Stimulated activated CD4-positive, alpha-beta T cell treated with anti-CD3 and anti-CD28 coated beads, Interleukin-4, amount 100 ng/mL, for 1 hour (primary cell): ENCODE data around the gene BCKDK.
A peak's percentile ranks its signal among the peaks of the same experiment; 100 is the strongest.
"Not testable (repeated sequence)": the region's sequence is repeated elsewhere in the genome, so short reads cannot be mapped to it uniquely, and the experiment has no call there.

Experiments used
- DNase-seq: peaks from one replicate; pipeline ENCODE4 v3.0.0-alpha.2; 2020

The BCKDK gene

DNA sequence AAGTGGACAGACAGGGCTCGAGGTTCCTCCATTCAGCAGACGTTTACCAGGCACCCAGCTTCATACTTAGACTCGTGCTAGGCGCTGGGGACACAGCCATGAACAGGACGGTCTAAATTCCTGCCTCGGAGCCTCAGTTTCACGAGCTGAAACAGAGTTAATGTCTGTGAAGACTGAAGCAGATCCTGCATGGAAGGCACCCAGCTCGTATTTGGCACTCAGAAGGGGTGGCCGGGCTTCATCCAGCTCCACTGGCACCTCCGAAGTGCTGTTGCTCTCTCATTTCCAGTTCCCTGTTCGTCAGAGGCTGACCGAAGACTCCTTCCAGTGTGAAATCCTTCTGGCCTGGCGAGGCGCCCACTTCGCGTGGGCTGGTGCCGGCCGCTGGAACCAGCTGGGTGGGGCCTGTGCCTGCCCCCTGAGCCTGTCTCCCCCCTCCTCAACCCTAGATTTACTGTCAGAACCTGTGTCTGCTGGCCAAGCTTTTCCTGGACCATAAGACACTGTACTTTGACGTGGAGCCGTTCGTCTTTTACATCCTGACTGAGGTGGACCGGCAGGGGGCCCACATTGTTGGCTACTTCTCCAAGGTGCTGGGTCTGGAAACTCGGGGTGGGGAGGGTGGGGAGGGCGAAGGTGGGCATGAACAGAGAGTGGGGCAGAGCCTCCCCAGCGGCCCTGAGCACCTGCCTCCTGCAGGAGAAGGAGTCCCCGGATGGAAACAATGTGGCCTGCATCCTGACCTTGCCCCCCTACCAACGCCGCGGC is 21.6 kb downstream of the BCKDK start:
- no peak for DNase-seq

DNA sequence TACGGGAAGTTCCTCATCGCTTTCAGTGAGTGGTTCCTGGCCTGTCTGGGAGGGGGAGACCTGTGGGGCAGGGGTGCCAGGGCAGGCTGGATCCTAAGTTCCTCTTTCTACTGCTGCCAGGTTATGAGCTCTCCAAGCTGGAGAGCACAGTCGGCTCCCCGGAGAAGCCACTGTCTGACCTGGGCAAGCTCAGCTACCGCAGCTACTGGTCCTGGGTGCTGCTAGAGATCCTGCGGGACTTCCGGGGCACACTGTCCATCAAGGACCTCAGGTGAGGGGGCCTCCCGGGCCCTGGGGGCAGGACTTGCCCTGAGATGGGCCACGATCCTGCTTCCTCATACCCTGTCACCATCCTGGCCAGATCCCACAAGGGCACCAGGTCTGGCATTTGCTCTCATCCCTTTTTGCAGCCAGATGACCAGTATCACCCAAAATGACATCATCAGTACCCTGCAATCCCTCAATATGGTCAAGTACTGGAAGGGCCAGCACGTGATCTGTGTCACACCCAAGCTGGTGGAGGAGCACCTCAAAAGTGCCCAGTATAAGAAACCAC is 22.2 kb downstream of the BCKDK start:
- DNase-seq = no peak

DNA sequence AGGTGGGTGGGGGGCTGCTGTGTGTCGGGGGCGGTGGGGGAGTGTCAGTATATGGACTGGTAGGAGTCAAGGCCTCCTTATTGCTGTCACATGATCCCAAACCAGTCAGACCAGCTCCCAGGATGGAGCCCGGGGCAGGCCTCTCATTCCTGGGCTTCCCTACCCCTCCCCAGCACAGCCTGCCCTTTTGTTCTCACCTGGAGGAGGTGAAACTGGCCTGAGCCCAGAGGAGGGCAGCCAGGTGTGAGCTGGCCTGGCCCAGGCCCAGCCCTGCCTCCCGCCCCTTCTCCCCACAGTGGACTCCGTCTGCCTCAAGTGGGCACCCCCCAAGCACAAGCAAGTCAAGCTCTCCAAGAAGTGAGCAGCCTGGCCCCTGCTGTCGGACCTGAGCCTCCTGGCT is 22.7 kb downstream of the BCKDK start:
- DNase-seq = no peak

DNA sequence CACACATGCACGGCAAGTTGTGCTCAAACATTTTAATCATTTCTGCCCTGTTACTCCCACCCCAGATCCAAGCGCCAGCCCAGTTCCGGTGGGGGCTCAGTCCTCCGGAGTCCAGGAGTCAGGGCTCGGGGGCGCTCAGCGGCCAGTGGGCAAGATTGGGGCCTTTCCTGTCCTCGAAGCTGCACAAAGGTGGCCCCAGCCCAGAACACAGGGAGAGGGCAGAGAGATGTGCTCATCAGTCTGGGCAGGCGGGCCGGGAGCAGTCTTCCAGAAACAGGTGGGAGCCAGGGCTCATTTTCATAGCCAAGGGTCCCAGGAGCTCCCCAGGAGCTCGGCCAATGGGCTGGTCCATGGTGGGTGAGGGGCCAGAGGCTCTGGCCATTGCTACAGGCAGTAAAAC is 23.2 kb downstream of the BCKDK start:
- DNase-seq = no peak

DNA sequence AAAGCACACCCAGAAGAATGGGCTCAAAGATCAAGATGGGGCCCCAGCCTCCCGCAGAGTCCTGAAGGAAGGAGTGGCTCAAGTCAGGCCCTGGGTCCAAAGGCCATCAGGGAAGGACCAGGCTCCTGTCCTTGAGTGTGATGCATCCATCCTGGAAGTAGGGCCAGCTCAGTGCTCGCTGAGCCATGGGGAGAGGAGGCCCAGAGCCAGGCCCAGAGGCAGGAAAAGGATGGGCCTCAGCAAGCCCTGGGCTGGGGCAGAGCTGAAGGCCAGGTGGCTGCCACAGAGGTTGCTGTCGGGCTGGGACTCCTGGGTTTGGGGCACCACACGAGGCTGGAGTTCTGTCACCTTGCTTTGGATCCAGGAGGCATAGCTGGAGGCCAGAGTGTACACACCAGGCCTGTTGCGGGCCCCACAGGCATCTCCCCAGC is 23.7 kb downstream of the BCKDK start:
- DNase-seq = no peak

DNA sequence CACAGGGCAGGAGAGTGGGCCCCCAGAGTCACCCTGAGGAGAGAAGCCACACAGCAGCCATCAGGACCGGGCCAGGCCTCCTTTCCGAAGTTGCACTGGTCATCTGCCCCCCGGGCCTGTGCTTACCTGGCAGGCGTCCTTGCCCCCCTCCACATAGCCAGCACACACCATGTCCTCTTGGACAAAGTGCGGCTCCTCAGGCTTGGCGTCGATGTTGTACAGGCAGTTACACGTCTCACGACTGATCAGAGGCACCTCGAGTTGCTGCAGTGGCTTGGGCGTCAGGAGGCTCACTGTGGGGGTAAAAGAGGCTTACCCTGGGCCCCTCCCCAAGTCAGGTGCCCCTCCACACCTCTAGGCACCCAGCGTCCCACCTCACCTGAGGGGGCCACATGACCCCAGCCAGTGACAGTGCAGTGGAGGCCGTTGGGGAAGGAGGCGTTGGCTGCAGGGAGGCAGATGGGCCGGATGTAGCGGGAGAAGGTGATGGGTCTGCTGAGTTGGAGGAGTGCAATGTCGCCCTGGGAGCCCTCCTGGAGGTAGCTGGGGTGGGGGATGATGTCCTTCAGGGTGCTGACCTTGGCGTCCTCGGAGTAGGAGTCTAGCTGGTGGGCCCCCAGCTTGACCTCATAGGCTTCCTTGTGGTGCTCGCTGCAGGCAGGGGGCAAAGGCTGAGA is 24.3 kb downstream of the BCKDK start:
- no peak for DNase-seq

DNA sequence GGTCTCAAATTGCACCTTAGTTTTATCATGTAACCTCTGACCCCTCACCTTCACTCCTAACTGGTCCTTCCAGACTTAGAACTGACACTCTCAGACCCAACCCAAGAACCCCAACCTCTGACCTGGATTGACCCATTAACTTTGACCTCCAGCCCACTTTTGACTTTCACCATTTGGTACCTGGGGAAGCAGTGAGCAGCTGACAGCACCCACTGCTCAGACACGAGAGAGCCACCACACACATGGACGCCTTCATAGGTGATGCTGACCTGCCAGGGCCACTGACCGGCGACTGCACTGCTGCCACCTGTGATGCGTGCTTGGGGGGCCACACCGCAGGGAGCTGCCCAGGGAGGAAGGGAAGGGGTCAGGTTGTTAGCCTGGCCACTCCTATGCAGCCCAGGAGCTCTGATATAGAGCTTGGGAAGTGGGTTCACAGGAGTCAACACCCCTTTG is 24.9 kb downstream of the BCKDK start:
- DNase-seq = no peak

DNA sequence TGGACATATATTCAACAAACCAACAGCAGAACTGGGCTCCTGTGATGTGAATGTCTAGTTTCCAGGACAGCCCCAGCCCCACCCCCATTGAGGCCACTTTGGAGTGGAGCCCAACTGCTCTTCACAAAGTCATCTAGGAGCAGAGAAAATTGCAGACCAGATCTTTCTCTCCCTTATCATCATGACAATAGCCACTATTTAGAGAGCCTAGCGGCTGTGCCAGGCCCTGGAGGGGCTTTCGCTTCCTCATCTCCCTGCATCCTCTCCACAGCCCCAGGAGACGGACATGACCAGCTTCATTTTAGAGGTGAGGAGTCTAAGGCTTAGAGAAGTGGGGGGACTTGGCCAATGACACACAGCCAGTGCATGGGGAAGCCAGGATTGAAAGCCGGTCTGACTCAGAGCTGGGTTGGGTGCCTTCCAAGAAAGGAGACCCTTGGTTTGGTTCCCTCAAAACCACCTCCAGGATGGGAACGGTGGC is 25.9 kb downstream of the BCKDK start:
- DNase-seq = no peak

DNA sequence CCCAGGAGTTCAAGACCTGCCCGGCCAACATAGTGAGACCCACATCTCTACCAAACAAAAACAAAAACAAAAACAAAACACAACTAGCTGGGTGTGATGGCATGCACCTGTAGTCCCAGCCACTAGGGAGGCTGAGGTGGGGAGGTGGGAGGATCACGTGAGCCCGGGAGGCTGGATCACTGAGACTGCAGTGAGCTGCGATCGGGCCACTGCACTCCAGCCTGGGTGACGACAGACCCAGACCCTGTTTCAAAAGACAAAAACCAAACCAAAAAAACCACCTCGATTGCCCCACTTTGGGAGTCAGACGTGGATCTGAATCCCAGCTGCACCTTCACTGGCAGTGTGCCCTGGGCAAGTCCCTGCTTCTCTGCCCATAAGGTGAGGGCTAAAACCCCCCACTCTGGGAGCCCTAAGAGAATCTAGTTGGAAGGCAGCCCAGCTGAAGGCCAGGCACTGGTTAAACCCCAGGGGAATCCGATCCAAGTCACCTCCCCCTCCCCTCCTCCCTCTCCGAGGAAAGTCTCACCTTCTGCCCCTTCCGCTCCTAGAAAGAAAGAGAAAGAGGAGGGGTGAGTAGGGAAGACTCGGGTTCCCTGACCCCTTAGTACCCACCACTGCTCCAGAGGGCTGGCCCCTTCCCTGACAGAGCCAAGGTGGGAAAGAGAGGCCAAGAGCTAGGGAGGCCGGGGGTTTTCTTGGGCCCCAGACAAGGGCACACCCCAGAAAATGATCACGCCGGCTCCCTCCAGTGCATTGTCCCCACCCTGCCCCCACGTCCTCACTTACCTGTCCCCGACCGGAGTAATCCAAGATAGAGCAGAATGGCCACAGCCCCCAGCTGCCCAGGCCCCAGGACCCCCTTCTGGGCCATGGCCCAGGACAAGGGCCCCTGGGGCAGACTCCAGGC is 26.7 kb downstream of the BCKDK start:
- no peak for DNase-seq

DNA sequence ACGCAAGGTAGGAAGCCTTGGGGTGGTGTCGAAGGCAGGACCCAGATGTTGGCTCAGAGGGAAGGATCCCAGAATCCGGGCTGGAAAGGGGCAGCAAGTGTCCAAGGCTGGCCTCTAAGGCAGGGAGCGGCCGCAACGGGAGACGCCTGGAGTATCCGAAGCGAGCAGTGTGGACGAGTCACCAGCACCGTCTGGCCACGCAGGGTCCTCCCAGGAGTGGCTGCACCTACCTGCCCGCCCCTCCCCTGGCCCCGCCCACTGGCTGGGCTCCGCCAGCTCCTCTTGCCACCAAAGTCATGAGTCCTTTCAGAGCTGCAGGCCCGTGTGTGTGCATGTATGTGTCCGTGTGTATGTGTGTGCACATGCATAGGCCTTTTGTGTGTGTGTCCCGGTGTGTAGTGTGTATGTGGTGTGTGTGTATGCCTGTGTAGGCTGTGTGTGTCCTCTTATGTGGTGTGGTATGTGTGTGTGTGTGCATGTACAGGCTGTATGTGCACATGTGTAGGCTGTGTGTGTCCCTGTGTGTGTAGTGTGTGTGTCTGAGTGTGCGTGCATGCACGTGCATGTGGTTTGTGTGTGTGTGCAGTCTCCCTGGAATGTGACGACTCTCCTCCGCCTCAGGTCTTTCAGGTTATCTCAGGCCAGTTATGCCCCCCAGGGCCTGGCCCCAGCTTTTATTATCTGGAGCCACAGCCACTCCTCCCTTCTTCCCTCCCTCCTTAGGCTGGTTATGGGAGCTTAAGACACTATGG is 27.5 kb downstream of the BCKDK start, which contains the start of gene PRSS8:
Gene PRSS8, minus strand, starts transcription at position 193 of the 752 bp plus-strand sequence. CDS start 229 bp downstream, outside the sequence.
- DNase-seq = no peak

DNA sequence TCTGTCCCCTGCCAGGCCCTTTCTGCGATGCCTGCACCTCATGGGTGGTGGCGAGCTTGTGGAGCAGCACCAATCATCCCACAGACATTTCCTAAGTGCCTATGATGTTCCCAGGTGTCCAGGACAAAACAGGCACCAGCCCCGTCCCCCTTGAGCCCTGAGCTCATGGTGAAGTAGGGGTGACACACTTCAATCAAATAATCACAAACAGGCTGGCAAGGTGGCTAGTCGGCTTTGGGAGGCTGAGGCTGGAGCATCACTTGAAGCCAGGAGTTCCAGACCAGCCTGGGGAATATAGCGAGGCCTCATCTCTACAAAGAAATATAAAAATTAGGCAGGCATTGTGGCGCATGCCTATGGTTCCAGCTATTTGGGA is 28.1 kb downstream of the BCKDK start:
- no peak for DNase-seq

DNA sequence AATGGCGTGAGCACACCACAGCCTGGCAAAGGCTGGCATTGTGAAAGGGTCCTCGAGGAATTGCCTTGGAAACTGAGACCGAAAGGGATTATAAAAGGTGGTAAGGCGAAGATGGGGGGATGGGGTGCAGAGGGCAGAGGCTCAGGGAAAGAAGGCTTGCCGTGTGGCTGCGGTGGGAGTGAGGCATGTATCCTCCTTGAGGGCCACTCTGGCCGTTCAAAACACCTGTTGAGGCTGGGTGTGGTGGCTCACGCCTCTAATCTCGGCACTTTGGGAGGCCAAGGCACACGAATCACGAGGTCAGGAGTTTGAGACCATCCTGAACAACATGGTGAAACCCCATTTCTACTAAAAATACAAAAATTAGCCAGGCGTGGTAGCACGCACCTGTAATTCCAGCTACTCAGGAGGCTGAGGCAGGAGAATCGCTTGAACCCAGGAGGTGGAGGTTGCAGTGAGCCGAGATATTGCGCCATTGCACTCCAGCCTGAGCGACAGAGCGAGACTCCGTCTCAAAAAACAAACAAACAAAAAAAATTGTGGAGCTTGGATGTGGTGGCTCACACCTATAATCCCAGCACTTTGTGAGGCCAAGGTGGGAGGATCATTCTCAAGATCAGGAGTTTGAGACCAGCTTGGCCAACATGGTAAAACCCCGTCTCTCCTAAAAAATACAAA is 28.8 kb downstream of the BCKDK start:
- not testable (repeated sequence) for DNase-seq

DNA sequence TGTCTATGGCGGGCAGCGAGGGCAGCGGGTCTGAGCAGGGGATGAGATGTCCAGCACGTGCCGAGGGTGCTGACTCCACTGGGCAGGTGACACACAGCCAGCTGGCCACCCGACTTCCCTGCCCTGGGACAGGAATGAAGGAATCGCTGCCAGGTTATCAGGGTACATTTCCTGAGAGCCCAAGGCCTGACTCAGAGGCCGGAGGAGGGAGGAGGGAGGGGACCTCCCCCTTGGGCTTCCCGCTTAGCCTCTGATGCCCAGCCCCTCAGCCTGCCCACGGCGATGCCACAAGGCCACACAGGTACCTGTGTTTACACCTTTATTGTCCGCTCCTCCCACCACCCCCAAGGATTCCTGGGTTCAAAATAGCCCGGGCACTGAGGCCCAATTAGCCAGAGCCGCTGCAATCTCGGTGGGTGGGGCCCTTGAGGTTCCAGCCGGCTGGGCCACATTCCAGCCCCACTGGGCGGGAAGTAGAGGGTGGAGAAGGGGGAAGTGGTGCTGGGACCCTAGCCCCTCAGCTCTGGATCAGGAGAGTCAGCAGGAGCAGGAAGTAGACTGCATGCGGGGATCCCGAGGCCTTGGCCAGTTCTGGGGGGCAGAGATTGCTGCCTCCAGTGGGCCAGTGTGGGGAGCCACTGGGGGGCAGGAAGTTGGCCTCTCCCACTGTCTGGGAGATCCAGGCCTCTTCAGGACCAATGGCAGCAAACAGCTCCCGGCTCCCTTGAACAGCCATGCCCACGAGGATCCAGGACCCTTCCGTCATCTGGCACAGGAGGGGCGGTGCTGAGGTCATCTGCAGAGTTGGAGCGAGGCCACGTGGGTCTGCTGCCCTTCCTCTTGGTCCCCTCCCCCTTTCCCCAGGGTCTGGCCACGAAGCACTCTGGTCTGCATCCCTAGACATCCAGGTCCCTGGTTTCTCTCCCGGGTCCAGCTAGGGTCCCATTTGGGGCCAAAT is 30.7 kb downstream of the BCKDK start:
- DNase-seq = no peak

DNA sequence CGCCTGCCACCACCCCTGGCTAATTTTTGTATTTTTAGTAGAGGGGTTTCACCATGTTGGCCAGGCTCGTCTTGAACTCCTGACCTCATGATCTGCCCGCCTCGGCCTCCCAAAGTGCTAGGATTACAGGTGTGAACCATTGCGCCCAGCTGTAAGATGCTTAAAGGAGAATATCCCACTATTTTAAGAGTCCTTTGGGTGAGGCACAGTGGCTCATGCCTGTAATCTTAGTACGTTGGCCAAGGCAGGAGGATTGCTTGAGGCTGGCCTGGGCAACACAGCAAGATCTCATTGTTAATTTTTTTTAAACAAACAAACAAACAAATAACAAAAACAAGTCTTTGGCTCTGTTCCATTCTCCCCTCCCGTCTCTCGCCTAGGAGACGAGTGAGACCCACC is 32.9 kb downstream of the BCKDK start:
- DNase-seq = not testable (repeated sequence)

DNA sequence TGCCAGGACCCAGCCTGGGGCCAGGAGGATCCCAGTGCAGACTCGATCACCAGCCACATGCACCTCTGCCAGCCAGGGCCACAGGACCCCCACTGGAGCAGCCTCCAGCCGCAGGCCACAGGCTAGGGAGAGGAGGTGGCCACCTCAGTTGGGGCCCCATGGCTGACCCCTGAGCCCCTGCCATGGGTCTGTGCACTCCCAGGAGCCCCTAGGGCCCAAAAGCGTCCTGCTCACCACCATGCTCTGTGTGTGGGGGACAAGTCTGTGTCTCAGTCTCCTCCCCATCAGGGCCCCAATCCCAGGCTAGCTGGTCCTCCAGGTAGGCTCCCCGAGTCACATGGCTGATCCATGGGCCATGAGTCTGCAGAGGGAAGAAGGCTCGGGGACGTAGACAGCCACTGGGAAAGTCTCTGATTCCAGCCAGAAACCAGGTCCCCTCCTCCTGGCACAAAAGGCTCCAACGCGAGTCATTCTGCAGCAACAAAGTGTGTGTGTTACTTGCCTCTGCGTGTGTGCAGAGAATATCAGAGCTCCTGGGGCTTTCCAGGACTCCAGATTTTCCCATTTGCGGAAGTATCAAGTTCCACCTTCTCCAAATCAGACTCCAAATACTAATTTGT is 33.4 kb downstream of the BCKDK start:
- no peak for DNase-seq

DNA sequence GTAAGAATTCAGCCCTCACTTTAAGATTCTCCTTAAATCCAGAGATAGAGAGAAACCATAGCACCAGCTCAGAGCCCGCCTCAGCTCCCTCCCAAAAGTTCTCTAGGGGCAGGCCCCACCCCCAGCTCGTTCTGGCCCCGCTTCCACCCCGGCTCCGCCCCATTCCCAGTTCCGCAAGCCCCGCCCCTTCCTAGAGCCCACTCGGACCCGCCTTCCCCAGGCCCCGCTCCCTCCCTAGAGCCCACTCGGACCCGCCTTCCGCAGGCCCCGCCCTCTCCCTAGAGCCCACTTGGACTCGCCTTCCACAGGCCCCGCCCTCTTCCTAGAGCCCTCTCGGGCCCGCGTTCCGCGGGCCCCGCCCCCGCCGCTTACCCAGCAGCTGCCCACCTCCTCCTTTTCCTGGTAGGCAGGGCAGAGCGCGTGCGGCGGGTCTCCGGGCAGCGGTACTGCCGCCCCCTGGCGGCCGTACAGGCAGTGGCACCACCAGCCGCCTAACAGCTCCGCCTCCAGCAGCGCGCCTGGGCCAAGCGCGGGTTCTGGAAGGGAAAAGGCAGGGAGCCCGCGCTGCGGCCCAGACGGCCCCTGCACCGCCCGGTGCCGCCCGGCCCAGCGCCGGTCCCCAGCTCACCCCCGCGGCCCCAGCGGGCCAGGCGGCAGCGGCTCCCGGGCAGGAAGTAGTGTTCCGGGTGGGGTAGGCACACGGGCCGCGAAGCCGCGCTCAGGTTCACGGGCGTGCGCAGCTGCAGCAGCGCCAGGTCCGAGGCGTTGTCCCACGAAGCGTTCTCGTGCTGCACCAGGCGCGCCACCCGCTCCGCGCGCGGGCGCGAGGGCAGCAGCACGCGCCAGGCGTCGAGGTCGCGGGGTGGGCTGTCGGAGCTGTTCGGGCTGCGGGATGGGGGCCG is 34.2 kb downstream of the BCKDK start:
- DNase-seq = peak; percentile 97

DNA sequence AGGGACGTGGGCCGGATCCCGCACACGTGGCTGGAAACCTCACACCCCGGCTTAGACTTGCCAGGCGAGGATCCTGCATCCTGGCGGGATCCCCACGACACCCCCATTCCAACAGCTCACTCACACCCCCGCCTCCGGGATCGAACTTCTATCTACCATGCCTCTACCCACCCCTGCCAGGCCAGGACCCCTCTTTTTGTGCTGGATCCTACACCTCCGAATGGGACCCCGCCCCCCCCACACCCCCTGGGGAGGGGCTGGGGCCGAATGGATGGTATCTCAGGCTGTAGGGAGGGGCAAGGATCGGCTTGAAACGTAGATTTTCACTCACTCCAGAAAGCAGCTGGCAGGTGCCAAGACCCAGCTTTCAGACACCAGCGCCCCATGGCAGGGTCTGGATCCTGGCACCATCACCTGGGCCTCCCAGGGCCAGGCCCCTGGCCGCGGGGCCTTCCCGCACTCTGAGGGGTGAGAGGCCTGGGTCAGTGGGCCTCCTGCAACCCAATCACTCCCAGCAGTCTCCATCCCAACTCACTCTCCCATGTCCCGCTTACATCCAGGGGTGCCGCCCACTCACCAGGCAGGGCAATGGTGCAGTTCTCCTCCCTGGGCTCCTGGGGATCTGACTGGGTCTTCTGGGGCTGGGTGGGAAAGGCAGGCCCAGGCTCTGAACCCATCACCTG is 35.0 kb downstream of the BCKDK start:
- no peak for DNase-seq

DNA sequence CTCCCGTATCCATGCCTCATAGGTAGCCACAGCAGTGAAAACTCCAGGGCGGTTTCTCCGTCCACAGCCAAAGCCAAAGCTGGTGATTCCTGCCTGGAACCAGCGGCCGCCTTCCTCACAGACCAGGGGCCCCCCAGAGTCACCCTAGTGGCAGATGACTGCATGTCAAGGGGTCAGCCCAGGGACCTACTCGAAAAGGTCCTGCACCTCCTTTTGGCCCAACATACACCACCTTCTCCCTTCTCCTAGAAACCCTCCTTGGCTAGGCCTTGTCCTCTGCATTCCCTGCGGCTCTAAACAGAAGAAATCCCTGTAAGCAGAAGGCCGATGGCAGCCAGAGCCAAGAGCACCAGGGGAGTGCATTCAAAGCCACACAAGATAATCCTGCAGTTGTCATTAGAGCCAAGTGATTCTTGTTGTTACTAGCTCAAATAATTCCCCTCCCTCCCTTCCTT is 35.5 kb downstream of the BCKDK start:
- DNase-seq = no peak
